HG03066 (cell line): ENCODE results near the gene TMPRSS9.

Experiments
- ATAC-seq: cut with Tn5 transposase; IDR thresholded peaks from one replicate; pipeline ENCODE4 v1.9.1; 2021; ENCODE audit warnings: low read depth; ENCODE audit not compliant: unreplicated experiment

The TMPRSS9 gene

DNA sequence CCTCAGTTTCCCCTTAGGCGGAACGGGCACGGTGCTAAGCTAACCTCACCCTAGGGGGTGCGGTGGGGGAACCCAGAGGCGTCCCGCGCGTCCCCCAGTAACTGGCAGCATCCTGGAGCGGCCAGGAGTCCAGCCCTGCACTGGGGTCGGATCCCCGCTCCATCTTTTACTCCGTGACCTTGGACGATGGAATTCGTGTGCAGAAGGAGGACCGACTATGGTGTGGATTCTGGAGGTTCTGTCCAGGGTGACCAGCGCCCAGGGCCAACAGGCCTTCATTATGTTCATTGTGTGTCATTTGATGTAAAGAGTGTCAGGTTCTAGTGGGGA, 31.0 kb upstream of the TMPRSS9 start:
- ATAC-seq, result no peak

DNA sequence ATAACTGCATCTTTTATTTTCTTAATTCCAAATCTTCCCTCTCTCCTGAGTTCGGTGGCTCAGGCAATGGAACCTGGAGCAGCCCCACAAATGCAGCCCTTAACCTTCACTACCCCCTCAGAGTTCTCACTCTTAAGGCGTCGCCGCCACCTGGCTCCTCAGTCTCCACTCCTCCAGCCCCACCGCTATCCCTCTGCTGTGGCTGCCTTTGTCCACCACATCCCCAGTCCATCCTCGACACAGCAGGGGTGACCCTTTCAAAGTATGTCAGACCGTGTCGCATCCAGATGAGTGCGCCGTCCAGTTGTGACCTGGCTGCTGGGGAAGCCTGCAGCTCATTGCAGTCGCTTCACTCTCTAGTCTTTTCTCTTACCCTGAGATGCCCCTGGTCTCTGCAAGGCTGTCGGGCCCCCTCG, 30.6 kb upstream of the TMPRSS9 start:
- no peak for ATAC-seq

DNA sequence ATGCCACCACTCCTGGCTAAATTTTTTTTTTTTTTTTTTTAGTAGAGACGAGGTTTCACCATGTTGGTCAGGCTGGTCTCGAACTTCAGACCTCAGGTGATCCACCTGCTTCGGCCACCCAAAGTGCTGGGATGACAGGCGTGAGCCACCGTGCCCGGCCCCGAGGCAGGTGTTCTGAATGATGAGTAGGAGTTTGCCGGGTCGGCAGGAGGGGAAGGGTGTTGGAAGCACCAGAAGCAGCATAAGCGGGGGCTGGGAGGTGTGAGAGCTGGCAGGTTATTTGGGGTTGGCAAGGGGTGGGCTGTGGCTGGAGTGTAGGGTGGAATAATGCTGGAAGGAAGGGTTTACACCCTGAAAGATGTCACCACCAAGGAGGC, 29.8 kb upstream of the TMPRSS9 start:
- ATAC-seq, result no peak

DNA sequence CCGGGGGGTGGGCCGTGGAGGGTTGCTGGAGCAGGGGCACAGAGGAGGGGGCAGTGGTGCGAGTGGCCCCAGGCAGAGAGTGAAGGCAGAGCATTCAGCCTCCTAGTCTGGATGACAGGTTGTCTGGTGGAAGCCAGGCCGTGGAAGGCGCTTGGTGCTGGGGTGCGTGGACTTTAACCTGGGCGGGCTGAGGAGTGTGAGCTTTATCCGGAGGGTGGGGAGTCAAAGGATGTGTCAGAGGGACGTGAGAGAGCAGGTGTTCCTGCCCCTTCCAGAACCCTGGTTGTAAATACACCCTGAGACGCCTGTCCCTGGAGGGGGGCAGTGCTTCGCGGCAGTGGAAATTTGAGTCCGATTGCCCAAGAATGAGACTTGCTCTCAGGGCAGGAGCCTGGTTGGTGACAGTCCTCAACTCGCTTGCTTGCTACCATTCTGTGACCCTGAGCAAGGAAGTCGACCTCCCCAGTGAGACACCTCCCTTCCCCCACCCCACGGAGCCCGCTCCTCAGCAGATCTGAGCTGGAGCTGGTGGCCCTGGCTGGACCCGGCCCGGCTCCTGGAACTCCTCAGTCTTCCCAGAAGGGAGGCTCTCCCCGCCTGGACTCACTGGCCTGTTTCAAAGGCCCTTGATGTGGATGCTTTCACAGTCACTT, 29.3 kb upstream of the TMPRSS9 start:
- no peak for ATAC-seq

DNA sequence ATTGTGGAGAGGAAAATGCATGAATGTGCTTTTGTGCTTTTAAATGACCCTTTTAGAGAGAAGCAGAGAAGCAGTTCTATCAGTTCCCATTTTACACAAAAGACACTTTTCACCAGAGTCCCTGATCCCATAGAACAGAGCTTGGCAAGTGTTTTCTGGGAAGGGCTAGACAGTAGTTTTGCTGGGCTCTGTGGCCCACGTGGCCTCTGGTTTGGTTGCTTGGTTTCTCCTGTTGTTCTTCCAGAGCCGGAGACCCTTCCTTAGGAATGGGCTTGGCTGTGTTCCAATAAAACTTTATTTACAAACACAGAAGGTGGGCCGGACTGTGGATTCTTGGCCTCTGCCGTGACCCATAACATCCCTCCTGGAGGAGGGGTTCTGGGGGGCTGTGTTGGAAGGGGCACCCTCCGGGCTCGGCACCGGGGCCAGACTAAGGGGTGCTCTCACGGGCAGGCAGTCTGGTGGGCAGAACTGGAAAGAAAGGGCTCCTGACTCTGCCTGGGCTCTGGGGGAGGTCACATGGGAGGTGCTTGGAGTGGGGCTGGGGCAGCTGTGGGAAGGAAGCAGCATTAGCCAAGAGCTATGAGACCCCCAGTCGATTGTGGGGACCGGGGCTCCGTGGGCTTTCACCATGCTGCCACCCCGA, 28.3 kb upstream of the TMPRSS9 start:
- no peak for ATAC-seq

DNA sequence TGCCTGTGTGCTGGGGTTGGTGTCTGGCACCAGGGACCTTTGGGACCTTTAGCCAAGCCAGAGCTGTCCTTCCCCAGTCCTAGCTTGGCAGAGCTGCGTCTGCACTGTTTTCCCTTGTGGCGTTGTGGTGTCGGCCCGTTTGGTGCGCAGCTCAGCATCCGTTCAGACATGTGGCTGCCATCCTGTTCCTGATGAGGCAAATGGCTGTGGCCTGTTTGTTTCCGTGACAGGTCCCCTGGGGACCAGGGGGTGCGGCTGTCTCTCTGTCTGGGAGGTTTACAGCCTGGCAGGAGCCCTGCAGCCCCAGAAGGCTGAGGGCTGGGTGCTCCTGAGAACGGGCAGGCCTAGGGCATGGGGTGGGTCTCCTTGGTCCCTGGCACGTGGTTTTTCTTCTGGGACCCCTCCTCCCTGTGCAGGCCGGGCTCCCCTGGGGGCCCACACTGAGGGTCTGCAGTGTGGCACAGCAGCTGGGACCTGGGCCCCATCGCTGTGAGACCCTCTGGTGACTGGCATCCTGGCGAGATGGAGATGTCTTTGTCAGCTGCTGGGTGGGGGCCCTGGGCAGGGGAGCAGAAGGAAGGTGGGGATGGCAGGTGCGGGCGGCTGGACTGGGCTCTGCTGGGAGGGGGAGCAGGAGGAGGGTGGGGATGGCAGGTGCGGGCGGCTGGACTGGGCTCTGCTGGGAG, 27.6 kb upstream of the TMPRSS9 start:
- ATAC-seq, result peak; percentile 49

DNA sequence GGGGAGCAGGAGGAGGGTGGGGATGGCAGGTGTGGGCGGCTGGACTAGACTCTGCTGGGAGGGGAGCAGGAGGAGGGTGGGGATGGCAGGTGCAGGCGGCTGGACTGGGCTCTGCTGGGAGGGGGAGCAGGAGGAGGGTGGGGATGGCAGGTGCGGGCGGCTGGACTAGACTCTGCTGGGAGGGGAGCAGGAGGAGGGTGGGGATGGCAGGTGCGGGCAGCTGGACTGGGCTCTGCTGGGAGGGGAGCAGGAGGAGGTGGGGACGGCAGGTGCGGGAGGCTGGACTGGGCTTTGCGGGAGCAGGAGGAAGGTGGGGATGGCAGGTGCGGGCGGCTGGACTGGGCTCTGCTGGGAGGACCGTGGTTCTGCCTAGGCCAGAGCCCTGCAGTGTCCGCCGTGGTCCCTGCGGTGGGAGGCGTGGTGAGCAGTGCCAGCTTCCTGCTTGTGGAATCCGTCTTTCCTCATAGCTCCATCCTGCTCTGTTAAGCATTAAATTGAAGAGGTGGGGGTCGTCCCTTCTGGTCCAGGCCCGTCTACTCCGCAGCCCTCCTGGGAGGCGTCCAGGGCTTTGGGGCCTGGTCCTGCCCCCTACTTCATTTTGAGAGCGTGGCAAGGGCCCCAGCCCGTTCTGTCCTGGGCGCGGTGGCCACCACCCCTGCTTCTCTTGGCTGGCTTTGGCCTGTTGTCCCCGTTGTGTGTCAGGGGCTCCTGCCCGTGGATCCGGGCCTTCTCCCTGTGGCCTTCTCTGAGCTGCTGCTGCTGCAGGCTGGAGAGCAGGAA, 26.8 kb upstream of the TMPRSS9 start:
- ATAC-seq, result no peak

DNA sequence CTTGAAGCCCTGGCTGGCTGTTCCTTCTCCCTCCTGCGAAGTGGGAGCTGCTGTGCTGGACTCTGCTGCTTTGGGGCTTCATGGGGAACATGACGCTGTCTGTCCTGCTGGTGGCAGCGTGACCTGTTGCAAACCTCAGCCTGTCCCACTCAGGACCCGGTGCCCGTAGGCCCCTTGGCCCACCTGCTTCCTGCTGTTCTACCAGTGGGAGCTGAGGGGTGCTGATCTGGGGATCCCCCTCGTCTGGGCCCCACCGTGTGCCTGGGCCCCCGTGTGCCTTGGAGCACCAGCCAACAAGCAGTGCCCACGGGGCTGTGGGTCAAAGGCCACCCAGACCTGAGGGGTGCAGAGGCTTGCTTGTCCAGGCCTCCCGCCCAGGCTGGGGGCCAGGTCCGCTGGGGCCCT, 26.3 kb upstream of the TMPRSS9 start:
- ATAC-seq, result no peak

DNA sequence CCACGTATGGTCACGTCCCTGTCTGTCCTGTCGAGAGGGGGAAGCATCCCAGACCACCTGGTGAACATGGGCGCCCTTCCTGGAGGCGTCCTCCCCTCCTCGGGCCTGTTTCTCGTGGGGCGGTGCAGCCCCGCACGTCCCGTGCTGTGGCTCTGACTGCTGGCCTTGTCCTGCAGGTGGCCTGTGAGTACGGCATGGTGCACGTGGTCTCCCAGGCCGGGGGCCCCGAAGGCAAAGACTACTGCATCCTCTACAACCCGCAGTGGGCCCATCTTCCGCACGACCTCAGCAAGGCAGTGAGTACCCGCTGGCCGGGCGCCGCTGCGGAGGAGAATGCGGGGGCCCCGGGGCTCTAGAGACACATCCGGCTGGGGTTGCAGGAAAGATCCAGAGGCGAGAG, 25.6 kb upstream of the TMPRSS9 start:
- ATAC-seq, result no peak

DNA sequence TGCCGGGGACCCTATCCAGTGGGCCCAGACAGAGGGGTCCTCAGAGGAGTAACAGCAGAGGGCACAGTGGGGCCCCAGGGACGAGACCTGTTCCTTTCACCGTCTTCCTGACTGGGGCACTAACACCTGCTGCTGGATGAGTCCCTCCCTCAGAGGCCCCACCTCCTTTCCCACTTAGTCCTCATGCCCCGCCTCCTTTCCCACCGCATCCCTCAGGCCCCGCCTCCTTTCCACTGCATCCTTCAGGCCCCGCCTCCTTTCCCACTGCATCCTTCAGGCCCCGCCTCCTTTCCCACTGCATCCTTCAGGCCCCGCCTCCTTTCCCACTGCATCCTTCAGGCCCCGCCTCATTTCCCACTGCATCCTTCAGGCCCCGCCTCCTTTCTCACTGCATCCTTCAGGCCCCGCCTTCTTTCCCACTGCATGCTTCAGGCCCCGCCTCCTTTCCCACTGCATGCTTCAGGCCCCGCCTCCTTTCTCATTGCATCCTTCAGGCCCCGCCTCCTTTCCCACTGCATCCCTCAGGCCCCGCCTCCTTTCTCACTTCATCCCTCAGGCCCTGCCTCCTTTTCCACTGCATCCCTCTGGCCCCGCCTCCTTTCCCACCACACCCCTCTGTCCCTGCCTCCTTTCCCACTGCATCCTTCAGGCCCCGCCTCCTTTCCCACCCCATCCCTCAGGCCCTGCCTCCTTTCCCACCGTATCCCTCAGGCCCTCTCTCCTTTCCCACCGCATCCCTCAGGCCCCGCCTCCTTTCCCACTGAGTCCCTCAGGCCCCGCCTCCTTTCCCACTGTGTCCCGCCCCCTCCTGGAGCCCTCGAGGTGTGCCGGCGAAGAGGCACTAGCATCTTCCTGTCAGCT, 24.8 kb upstream of the TMPRSS9 start:
- ATAC-seq, result no peak

DNA sequence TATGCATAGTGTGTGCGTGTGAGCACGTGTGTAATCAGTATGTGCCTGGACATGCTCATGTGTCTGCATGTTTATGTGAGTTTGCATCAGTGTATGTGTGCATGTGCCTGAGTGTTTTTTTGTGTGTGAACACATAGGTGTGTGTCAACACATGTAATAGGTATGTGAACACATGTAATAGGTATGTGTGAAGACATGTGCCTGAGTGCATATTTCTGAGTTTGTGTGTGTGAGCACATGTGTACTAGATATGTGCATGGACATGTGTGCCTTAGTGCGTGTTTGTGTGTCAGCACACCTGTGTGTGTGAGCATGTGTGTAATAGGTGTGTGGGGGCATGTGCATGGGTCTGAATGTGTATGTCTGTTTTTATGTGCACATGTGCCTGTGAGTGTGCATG, 24.2 kb upstream of the TMPRSS9 start:
- ATAC-seq, result no peak

DNA sequence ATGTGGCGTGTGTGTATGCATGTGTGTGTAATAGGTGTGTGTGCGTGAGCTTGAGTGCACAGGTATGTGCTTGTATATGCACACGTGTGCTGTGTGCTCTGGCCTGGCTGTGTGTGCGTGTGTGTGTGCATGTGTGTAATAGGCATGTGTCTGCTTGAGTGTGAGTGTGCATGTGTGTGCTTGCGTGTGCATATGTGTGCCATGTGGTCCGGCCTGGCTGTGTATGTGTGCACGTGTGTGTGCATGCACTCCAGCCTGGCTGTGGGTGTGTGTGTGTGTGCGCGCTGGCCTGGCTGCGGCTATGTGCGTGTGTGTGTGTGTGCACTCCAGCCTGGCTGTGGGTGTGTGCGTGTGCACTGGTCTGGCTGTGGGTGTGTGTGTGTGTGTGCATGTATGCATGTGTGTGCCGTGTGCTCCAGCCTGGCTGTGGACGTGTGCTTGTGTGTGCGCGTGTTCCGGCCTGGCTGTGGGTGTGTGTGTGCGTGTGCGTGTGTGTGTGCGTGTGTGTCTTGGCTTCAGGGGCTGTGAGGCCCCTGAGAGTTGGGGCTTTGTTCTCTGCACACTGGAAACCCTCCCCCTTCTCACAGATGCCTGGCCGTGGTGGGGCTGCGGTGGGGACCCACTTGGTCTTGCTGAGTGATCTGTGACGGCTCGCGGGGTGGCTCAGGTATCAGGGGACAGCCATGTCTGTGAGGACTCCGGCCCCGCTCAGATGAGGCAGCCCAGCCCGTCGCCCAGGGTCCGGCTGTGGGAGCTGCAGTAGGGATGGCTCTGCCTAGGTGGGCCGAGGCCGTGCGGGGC, 23.3 kb upstream of the TMPRSS9 start:
- no peak for ATAC-seq

DNA sequence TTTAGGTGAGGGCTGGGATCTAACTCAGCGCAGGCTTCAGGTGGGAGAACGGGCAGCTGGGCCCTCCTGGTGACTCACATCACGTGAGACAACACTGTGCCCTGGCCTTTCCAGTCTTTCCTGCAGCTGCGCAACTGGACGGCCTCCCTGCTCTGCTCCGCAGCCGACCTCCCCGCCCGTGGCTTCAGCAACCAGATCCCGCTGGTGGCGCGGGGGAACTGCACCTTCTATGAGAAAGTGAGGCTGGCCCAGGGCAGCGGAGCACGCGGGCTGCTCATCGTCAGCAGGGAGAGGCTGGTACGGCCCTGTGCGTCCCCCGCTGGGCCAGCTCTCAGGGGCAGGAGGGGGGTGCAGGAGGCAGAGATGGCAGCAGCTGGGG, 22.7 kb upstream of the TMPRSS9 start:
- no peak for ATAC-seq

DNA sequence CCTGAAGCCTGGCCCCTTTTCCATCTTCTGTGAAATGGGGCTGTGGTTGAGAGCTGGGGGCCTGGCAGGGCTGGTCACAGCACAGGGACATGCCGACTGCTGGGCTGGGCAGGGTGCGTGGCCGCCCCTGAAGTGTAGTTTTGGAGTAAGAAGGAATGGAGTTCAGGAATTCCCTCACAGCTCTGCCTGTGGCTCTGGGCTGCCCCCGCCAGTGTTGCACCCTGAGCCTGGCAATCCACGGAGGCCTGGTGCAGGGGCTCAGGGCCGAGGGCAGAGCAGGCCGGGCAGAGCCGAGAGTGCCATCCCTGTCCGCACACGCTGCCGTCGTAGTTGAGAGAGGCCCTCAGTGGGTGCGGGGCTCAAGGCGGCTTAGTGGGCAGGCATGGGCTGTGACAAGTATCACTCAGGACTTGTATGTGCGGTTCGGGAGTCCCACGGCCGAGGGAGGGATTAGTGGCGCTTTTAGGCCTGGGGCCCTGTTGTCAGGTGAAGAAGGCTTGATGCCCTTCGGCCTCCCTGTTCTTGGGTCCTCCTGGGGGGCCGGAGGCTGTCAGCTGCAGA, 21.9 kb upstream of the TMPRSS9 start:
- no peak for ATAC-seq

DNA sequence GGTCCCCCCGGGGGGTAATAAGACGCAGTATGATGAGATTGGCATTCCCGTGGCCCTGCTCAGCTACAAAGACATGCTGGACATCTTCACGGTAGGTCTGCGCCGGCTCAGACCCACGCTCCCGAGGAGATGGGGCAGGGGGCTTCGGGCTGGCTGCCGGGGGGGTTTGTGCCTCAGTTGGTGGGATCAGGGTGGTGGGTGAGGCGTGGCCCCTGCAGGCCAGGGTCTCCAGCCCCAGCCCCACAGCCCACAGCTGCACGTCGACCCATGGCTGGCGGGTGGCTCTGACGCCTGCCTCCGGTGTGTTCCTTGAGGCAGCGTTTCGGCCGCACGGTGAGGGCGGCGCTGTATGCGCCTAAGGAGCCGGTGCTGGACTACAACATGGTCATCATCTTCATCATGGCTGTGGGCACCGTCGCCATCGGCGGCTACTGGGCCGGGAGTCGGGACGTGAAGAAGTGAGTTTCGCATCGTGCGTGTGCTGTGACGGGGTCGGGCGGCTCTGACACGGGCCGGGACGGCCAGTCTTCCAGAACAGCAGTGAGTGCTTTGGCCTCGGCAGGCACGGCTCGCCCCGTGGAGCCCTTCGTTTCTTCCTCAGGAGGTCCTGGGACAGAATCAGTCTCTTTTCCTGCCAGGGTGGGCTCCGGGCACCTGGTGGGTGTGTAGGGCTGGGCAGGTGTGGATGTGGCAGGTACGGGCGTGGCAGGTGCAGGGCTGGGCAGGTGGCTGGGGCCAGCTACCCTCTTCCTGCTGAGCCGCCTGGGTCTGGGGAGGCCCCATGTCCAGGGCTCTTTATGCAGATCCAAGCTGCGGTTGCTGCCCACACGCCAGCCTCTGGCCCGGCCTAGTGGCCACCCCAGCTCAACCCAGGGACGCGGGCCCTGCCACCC, 21.1 kb upstream of the TMPRSS9 start:
- ATAC-seq, result no peak

DNA sequence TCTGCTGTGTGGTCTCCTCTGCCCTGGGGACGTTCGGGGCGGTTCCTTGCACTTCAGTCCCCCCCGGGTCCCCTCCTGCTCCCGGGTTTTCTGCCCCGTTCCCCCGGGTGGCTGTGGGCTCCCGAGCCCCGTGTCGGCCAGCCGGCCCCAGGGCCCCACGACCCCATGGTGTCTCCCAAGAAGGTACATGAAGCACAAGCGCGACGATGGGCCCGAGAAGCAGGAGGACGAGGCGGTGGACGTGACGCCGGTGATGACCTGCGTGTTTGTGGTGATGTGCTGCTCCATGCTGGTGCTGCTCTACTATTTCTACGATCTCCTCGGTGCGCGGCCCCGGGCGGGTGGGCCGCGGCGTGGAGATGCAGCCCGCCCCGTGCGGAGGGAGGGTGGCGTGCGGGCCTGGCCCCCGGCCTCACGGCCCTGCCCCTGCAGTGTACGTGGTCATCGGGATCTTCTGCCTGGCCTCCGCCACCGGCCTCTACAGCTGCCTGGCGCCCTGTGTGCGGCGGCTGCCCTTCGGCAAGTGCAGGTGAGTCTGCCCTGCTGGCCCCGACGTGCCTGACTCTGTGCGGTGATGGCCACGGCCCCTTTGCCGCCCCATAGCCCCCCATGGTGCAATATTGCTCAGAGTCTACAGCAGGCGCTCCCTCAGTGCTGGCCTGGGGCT, 20.3 kb upstream of the TMPRSS9 start:
- ATAC-seq, result no peak

DNA sequence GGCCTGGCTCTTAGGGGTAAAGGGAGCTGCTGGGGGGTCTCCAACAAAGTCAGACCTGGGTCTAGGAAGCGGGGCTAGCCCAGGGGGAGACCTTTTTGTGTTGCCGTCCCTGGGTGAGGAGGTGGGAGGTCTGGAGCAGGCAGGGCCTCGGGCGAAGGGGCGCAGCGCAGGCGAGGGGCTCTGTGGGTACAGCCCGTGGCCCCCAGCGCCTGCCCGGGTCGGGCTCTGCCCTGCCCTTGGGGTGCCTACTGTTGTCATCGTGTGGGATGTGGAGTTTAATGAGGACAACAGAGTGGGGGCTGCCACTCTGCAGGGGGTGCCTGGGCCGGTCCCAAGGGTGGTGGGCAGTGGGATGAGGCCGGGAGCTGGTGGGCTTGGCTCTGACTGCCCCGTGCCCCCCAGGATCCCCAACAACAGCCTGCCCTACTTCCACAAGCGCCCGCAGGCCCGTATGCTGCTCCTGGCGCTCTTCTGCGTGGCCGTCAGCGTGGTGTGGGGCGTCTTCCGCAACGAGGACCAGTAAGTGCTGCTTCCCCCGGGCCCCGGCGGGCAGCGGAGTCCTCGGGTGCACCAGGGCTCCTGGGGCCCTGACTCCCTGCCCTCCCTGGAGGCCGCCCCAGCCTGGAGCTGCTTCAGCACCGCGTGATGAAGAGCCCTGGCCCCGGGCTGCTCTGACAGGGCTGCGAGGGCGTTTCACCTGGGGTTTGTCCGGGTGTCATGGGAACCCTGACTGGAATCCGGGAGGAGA, 19.4 kb upstream of the TMPRSS9 start:
- no peak for ATAC-seq
